GM19455 (cell line): Measurements from ENCODE around the gene FBXL13.
"Not testable (repeated sequence)": the region's sequence is repeated elsewhere in the genome, so short reads cannot be mapped to it uniquely, and the experiment has no call there.

Source experiments
- ATAC-seq: cut with Tn5 transposase; IDR thresholded peaks from one replicate; pipeline ENCODE4 v1.9.1; 2021; ENCODE audit not compliant: unreplicated experiment

Gene FBXL13

DNA sequence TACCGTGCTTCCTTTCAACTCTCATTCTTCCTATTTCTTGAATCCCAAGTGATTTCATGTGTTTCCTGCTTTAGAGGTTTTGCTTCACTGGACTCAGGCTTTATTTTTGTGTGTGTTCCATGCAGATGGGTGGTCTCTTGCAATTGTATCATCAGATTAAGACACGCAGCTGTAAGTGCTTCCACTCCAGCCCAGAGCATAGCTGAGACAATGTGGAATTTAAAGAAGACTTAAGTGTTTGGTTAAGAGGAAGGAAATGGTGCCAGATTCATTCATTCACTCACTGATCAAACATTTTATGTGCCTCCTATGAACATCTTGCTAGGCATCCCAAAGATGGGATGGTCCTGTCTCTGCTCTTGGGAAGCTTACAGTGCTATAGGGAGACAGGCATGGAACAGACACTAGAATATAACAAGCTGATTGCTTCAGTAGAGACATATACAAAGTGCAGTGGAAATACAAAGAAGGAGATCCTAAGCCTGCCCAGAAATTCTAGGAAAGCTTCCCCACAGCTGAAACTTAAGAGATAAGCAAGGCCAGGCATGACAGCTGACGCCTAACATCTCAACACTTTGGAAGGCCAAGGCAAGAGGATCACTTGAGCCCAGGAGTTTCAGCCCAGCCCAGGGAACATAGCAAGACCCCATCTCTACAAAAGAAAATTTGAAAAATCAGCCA lies 207.9 kb downstream of the FBXL13 start:
- ATAC-seq: no peak

DNA sequence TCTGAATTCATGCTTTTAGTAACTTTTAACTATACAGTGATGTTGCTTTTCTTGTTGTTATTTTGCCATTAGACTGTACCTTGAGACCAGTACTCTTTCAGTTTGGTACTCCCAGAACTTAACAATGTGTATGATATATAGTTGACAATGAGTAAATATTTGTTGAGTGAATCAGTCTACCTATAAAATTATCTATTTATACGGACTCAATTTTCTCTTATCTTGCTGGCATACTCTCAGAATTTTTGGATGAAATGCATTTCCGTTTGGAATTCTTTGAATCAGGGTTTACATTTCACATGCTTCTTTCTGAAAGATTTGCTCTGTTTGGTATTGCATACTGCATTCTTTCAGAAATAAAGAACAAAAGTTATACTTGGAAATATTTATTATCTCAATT lies 209.6 kb downstream of the FBXL13 start:
- no peak for ATAC-seq

DNA sequence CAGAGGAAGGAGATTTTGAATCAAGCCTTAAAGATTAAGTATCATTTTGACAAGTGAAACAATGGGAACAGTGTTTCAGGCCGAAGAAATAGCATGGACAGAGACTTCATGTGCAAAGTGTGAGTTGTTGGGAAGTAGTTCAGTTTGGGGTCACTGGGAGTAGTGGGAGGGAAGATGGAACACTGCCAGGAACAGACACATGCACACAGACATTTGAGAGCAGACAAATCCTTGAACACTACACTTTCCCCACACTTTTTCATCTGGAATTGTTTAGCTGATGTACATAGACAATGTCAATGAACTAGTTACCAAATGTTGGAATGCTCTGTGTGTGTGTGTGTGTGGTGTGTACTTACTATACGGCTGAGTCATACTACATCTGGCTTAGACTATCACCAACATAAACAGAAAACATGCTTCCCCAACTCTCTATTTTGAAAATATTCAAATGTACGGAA lies 214.2 kb downstream of the FBXL13 start:
- no peak for ATAC-seq

DNA sequence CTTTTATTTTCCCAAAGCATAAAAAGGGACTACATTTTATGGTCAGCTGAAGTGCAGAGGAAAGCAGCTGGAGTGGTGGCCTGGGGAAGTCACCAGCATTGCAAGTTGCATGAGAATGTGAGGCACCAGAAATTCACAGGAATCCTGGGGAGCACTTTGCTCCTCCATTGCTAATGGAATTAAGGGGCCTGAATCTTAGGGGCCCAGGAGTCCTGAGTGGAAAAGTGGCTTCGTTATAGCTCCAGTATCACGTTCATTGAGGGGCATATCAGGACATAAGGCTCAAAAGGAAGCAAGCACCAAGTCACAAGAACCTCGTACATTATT lies 214.8 kb downstream of the FBXL13 start:
- ATAC-seq: no peak

DNA sequence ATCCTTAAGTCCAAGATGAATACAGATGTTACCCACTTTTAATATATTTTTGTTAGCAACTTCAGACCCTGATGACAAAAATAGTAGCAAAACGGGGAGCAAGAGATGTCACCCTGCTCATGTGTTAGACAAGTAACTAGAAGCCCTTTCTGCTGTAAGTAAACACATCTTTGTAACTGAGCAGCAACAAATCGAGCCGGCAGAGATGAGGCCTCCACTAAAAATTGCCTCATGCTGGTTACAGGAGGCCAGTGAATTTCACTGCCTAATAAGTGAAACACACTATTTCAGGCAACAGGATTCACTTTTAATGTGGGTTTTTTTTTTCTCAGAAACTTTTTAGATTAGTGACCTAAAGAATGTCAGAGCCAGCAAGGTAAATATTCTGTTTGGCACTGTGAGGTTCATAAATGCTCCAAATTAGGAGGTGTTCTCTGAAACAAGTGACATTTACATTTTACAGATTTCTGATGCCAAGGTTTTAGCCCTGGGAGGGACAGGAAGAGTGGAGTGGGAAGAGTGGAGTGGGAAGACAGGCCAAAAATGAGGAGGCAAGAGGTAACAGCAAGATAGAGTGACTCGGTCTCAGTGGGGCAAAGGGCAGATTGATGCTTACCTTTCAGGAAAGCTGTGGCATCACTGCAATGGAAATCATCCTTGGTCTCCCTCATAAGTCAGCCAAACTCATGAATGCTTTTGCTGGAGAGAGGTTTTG lies 215.4 kb downstream of the FBXL13 start:
- no peak for ATAC-seq

DNA sequence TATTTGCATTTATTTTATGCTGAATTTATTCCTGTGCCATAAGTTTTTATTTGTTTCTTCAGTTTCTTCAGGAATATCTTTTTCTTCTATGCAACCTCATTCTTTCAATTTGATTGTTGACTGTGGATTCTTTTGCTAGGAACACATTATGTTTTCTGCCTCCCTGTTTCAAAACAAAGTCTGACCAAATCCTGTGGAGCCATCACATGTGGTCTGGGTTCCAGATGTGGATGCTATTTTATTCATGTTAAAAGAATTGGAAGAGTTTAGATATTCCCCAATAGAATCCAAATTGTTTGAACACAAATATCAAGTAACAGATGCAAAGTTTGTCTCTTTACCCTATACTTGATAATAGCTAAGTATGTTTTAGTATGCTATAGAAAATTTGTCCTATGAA lies 218.6 kb downstream of the FBXL13 start:
- no peak for ATAC-seq

DNA sequence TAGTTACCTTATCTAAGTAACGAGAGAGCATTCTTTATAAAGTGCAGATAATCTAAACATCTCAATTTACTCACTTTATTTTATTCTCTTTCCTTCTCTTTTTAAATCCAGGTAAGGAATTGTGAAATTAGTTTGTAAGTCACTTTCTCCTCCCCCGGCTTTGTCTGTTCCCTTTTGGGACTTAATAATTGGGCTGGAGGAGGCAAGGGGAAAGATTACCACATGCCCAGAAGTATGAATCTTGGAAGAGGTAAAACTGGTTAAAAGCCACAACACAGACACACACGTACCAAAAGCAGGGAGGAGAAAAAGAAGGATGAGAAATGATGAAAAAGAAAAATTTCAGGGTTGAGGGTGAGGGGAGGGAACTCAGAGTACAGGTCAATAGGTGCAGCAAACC lies 225.1 kb downstream of the FBXL13 start:
- no peak for ATAC-seq

DNA sequence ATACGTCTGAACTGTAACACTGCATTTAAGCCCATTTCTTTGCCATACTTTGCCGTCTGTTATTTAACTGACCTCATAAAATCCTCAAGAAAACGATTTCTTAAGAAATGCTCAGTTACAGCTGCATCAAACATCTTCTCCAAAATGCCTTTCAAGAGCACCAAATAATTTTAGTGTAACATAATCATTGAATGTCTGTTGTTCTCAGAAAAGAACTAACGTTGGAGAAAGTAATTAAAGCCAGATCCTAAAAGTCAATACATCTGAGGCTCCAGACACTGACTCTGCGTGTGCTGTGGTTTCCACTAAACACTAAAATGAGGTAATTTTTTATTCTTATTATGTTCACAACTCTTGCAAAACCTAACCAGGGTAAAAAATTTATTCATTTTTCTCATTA lies 225.5 kb downstream of the FBXL13 start:
- ATAC-seq: no peak

DNA sequence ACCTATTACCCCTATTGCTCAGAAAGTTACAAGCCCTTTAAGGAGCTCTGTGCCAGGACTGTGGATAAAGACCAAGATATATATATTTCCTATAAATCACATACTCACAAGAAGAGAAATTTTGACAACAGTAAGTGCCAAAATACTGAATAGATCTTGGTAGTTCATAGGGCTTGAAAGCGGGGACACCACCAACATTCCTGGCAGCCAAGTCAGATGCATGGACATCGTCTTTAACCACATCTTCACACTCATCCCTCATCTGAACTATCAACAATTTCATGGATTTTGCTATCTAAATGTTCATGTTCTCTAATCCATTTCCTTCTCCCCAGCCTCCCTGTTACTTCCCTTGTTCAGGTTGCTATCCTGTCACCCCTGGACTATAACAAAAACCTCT lies 229.2 kb downstream of the FBXL13 start:
- no peak for ATAC-seq

DNA sequence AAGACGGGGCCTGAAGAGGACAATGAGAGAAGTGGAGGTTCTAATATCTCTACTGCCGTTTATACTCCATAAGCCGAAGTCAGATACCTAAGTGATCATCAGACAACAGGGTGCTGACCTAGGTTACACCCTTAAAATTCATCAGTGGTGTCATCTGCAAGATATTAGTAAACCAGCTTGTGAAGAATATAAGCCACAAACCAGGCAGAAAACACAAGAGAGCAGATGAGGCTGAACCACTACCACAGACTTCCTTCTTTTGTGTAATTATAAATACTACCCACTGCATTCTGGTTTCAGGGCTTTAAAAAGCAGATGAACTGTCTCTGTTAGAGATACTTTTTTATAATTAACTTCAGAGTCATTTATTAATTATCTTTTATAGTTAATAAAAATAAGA lies 230.7 kb downstream of the FBXL13 start:
- peak; percentile 86 for ATAC-seq

DNA sequence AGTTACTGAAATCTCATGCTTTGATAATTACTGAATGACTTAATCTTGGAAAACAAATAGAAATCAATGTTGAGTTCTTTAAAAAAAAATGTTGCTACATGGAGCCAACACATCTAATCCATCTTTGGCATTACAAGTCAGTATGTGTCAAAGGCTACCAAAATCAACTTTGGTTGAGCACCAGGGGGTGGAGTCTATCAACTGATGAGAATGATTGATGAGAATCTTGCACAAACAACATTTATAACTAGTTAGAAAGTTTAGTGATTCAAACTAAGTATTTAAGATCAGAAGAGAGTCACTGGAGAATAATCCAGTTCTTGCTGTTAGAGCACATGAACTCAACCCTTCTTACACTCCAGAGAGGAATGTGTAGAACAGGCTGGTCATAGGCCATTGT lies 232.3 kb downstream of the FBXL13 start:
- ATAC-seq: no peak

DNA sequence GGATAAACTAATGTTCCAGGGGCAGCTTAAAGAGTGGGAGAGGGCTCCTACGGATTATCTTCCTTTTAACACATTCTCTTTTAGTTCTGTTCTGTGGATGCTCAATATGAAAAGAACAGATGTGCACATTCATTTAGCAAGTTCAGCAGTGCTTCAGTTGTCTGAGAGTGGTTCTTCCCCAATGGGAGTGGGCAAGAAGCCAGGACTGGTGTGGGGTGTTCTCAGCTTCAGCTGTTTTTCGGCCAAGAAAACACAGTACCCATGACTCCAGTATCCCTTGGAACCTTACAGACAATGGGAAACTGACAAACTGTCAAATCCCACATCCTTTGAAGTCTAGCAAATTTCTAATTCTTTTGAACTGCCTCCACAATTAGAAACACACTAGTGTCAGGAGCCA lies 233.3 kb downstream of the FBXL13 start:
- no peak for ATAC-seq

DNA sequence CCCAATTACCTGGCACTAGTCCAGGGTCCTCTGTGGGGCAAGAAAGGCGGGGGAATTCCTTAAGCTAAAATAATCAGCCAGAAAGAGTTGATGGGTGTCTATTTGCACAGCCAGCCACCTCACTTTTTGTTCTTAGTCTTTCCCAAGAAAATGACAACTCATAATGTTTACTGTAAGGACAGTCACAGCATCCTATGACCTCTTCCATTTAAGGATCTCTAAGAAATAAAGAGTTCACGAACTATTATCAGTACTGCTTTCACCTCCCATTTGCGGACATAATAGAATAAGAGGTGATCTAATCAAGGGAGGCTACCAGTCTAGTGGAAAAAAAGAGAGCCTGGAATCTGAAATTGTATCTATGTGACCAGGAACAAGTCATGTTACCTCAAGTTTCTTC lies 234.2 kb downstream of the FBXL13 start:
- no peak for ATAC-seq

DNA sequence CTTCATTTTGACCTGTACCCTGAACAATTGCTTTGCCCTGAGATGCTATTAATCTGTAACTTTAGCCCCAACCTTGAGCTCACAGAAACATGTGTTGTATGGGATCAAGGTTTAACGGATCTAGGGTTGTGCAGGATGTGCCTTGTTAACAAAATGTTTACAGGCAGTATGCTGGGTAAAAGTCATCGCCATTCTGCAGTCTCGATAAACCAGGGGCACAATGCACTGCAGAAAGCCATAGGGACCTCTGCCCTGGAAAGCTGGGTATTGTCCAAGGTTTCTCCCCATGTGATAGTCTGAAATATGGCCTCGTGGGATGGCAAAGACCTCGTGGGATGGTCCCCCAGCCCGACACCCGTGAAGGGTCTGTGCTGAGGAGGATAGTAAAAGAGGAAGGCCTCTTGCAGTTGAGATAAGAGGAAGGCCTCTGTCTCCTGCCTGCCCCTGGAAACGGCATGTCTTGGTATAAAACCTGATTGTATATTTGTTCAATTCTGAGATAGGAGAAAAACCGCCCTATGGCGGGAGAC lies 236.0 kb downstream of the FBXL13 start:
- ATAC-seq: not testable (repeated sequence)

DNA sequence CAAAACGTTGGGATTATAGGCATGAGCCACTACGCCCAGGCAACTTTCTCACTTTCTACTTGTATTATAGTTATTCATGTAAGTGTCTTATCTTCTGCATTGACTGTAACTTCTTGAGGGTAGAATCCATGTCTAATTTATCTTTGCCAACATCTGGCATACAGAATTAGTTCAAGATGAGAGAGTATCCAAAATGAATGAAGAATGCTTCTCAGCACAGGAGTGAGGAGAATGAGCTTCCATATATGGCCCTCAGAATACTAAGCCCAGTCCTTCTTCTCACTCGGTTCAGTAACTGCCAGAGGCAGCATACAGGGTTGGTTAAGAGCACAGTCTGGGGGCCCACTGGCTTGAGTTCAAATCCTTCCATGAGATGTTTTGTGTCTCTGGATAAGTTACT lies 236.8 kb downstream of the FBXL13 start:
- ATAC-seq: no peak

DNA sequence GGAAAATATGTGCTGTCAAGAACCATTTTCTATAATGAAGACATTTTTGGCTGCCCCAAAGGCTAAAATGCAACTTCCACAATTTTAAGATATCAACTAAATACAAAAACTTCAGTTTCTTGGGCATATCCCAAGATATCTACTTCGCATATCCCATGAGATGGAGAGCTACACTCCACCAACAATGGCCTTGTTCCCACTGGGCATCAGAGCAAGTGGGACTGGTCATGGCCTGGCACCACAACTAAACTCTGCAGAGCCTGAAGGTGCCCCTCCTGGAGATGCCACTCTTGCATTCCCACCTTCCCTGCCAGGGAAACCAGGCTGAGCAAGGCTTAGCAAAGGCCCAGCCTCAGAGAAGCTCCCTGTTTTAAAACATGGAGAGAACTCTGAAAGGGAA lies 237.6 kb downstream of the FBXL13 start:
- no peak for ATAC-seq

DNA sequence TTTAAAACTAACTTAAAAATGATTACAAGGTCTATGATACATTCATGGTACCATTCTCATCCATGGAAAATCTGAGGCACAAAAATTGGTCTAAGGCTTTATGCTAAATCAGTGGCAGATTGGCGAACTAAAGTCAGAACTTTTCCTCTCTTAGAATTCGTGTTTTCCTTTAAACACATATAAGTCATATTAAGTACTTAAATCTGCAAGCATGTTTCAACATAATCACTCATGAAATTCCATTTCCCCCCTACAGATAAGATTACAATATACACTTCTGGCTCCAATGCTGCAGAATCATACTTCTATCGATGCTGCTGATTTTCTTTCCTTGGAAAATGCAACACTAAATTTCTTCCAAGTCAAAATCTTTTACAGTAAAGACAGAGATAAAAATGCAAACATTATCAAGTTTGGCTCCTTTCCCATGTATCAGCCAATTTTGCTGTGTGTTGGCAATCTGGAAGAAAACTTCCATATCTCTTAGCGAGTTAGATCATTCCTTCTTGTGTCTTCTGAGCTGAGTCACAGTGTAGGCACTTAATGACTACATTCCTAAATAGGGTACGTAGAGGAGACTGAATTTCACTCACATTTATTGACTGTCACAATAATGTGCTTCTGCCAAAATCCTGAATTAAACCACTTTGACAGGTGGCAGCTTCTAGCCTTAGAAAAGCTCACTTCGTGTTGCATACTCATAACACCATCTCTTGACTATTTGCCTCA lies 238.2 kb downstream of the FBXL13 start:
- ATAC-seq: no peak

DNA sequence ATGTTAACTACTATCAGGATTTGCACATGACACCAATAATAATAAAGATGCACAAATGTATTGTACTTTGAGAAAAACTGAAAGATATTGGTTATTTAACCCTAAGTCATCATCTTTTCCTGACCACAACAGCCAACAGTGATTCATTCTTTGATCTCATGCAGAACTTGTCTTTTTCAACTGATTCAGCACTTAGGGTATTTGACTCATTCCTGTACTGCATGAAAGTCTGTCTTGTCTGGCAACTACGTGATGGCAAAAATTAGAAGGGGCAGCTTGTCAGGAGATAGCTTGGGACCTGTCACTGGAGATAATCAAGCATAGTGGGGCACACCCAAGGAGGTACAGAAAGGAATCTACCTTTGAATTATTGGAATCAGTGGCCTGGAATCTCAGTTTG lies 239.6 kb downstream of the FBXL13 start:
- ATAC-seq: peak; percentile 89

DNA sequence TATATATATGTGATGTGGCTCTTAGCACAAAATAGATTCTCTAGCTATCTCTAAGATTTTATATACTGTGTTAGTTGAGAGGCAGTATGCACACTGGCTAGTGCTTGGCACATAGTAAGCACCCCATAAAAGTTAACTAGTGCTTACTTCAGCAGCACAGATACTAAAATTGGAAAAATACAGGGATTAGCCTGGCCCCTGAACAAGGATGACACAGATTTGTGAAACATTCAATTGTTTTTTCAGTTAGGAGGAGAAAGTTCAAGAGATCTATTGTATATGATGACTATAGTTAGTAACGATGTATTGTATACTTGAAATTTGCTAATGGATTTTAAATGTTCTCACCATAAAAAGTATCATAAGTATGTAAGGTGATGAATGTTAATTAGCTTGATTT lies 240.1 kb downstream of the FBXL13 start:
- ATAC-seq: no peak

DNA sequence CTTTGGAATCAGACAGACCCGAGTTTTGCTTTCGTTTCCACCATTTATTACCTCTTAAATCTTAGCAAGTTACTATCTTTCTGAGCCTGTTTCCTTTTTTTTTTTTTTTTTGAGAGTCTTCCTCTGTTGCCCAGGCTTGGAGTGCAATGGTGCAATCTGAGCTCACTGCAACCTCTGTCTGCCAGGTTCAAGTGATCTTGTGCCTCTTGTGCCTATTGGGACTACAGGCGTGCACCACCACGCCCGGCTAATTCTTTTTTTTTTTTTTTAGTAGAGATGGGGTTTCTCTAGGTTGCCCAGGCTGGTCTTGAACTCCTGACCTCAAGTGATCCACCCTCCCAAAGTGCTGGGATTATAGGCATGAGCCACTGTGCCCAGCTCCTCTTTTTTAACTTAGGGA lies 241.3 kb downstream of the FBXL13 start:
- ATAC-seq: no peak

DNA sequence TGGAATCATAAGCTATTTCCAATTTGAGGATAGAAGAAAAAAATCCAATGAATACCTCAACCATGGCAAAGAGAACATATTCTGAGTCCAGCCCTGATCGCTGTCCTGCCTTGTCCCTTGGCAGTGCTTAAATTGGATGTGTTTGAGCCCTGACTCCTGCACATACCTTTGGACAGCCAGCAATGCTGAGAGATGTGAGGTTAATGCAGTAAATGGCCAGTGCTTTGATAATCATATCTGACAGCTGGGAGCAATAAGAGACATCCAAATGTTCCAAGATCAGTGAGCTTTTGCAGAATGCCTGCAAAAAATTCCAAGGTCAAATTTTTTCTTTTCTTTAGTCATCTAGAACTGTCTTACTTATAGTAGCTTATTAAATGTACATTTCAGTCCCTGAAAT lies 241.9 kb downstream of the FBXL13 start:
- ATAC-seq: no peak

DNA sequence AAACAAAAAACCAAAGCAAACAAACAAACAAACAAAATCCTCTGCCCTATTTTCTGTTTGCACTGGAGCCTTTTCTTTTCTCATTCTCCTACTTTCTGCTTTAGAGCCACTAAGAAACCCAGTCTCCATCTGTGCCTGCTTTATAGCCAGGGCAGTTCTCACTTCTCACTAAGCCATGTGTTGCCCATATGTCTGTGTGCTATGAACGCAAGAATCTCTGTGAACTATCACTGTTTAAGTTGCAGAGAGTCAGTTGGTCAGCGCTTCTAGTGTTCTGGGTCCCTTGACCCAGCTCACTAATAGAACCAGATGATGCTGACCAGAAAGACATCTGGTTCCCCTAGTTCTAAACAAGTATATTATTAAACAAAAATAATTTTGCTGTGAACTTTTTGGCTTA lies 244.4 kb downstream of the FBXL13 start:
- ATAC-seq: no peak
